OCI-LY7 (cell line): ENCODE data around the gene TAAR5. TPM values are rescaled to one million over a fixed set of nuclear protein-coding genes. Genes with fewer than 3 reads are reported as not detected.
"Not testable (repeated sequence)": the region's sequence is repeated elsewhere in the genome, so short reads cannot be mapped to it uniquely, and the experiment has no call there.

ENCODE experiments used
- BruUV-seq: library from RNA; stranded (reverse); fragments of 400-500 nt; replicated peaks from 2 replicates; lab custom pipeline; 2021; lab: Mats Ljungman, UMichigan
- CTCF ChIA-PET: fragments of 300-600 bp; sonication (Branson Sonifier 250); formaldehyde crosslinking; loops from one replicate; lab custom pipeline; 2022; ENCODE audit warnings: antibody characterized with exemption; ENCODE audit not compliant: unreplicated experiment; lab: Charles Lee
- POLR2A ChIA-PET: fragments of 300-600 bp; sonication (Branson Sonifier 250); formaldehyde crosslinking; loops from one replicate; lab custom pipeline; 2022; ENCODE audit warnings: antibody characterized with exemption; lab: Charles Lee
- DNase-seq: peaks from one replicate; pipeline ENCODE4 v3.0.0-alpha.2; 2015; ENCODE audit warnings: low spot score
- H2AFZ ChIP-seq: fragments of 200-600 bp; sonication (generic), shearing (Covaris generic); 2 replicates; pipeline ENCODE4 v1.6.1; 2014; ENCODE audit warnings: mild to moderate bottlenecking, antibody characterized with exemption, low read length, moderate library complexity
- H3K27ac ChIP-seq: fragments of 200-600 bp; sonication (generic); 2 replicates; pipeline ENCODE4 v1.5.1; 2014; ENCODE audit warnings: mixed run types, low read depth, mild to moderate bottlenecking, moderate library complexity, low read length, inconsistent platforms; ENCODE audit not compliant: poor library complexity, severe bottlenecking
- H3K36me3 ChIP-seq: fragments of 200-600 bp; sonication (generic); 2 replicates; pipeline ENCODE4 v1.6.1; 2014; ENCODE audit warnings: mild to moderate bottlenecking, antibody characterized with exemption, low read length, moderate library complexity, mixed read lengths; ENCODE audit not compliant: insufficient read depth
- H3K4me1 ChIP-seq: fragments of 200-600 bp; sonication (generic); 2 replicates; pipeline ENCODE4 v1.5.1; 2014; ENCODE audit warnings: mild to moderate bottlenecking, low read length; ENCODE audit not compliant: insufficient read depth, poor library complexity, severe bottlenecking
- H3K4me2 ChIP-seq: fragments of 200-600 bp; sonication (generic); 2 replicates; pipeline ENCODE4 v1.6.1; 2014; ENCODE audit warnings: mild to moderate bottlenecking, low read length
- H3K4me3 ChIP-seq: fragments of 200-600 bp; sonication (generic); 2 replicates; pipeline ENCODE4 v1.5.1; 2014; ENCODE audit warnings: mild to moderate bottlenecking, low read depth, low read length; ENCODE audit not compliant: poor library complexity, severe bottlenecking
- H3K79me2 ChIP-seq: fragments of 200-600 bp; sonication (generic); 2 replicates; pipeline ENCODE4 v1.6.1; 2016; ENCODE audit warnings: low read depth, mild to moderate bottlenecking, low read length, moderate library complexity, mixed read lengths; ENCODE audit not compliant: insufficient read depth
- H3K9me2 ChIP-seq: fragments of 200-600 bp; sonication (generic); 2 replicates; pipeline ENCODE4 v1.6.1; 2016; ENCODE audit warnings: mild to moderate bottlenecking, low read length, mixed read lengths; ENCODE audit not compliant: insufficient read depth
- H3K9me3 ChIP-seq: fragments of 200-600 bp; sonication (generic); 2 replicates; pipeline ENCODE4 v1.6.1; 2014; ENCODE audit warnings: mild to moderate bottlenecking, mixed run types, low read length, mixed read lengths
- H4K20me1 ChIP-seq: fragments of 200-600 bp; sonication (generic); 2 replicates; pipeline ENCODE4 v1.6.1; 2014; ENCODE audit warnings: mild to moderate bottlenecking, antibody characterized with exemption, low read length, moderate library complexity, mixed read lengths; ENCODE audit not compliant: insufficient read depth
- EZH2phosphoT487 ChIP-seq: fragments of 200-600 bp; sonication (generic); IDR thresholded peaks from 2 replicates; pipeline ENCODE4 v1.6.1; 2018; ENCODE audit warnings: low read depth, borderline replicate concordance, mild to moderate bottlenecking, mixed run types, antibody characterized with exemption, low read length, moderate library complexity, mixed read lengths
- intact Hi-C: fragments of 100-400 bp; cut with micrococcal nuclease; formaldehyde crosslinking; loops from one replicate; pipeline ENCODE4 v1.10.0; 2022; ENCODE audit not compliant: unreplicated experiment
- total RNA-seq, 2 experiments: library from RNA; depleted of rRNA in 1 of 2; stranded (reverse); fragments of >200 nt in 1 of 2; shearing (Covaris generic) in 1 of 2; gene quantifications; 2 replicates each; pipeline ENCODE4 v1.2.3, GENCODE V29; 2014 to 2022
- TF ChIP-seq, protein P1 (sequence below): fragments of 200-600 bp; sonication (generic); conservative IDR thresholded peaks from 2 replicates; pipeline ENCODE4 v1.5.1; 2014; ENCODE audit warnings: mild to moderate bottlenecking, antibody characterized with exemption, low read length, moderate library complexity, mixed read lengths

Gene TAAR5
- total RNA-seq, 2 experiments from 2014 or later, result not detected

DNA sequence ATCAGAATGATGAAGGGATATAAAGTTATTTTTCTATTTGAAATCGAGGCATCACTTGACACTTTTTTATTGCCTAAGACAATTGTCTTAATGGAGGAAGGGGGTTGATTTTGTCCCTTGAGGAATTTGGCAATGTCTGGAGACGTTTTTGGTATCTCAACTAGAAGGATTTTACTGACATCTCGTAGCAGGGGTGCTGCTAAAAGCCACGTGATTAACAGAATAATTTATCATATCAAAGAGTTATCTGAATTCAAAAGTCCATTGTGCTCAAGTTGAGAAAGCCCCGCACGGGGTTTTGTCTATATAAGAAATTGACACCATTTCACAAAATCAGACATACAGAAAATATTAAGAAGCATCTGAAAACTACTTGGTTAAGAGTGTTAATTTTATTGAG, 20.9 kb downstream of the TAAR5 start:
- TF ChIP-seq, protein P1, sequence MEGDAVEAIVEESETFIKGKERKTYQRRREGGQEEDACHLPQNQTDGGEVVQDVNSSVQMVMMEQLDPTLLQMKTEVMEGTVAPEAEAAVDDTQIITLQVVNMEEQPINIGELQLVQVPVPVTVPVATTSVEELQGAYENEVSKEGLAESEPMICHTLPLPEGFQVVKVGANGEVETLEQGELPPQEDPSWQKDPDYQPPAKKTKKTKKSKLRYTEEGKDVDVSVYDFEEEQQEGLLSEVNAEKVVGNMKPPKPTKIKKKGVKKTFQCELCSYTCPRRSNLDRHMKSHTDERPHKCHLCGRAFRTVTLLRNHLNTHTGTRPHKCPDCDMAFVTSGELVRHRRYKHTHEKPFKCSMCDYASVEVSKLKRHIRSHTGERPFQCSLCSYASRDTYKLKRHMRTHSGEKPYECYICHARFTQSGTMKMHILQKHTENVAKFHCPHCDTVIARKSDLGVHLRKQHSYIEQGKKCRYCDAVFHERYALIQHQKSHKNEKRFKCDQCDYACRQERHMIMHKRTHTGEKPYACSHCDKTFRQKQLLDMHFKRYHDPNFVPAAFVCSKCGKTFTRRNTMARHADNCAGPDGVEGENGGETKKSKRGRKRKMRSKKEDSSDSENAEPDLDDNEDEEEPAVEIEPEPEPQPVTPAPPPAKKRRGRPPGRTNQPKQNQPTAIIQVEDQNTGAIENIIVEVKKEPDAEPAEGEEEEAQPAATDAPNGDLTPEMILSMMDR, result no peak
- TF ChIP-seq EZH2phosphoT487, result no peak
- Histone ChIP-seq H3K9me2 (no peaks in the 10 kb centered on the region), H3K4me1 (no peaks in the 10 kb centered on the region), H3K79me2 (no peaks in the 10 kb centered on the region), H3K27ac (no peak overlapping the region), H2AFZ (no peak overlapping the region), H4K20me1 (no peaks in the 10 kb centered on the region), H3K4me2 (no peak overlapping the region), H3K36me3 (no peaks in the 10 kb centered on the region), H3K4me3 (no peak overlapping the region), H3K9me3 (no peaks in the 10 kb centered on the region)
- POLR2A ChIA-PET, result interaction anchor here (0.6 to 1.1 kb wide), 2 partner anchors 34 to 497 kb away, joined by 3 to 5 read pairs; no protein-coding TSS in a partner anchor
- no TSS peak for BruUV-seq
- DNase-seq, result no peak
- intact Hi-C loops, result no loop called here
- CTCF ChIA-PET, result no interaction called here

DNA sequence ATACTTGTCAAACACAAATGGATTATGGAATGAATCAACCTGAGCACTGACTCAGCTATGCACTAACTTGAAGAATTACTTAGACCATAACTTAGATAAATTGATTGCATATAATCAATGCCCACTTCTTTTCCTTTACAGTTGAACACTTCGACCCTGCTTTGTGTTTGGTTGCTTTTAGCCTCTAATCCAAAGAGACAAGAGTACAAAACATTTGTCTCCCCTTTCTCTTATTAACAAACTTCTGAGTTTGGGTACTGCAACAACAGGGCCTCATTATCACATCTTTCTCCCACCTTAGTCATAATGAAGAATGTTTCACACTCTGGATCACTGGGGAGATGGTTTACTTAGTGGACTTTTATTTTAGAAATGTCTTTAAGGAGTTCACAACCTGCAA, 22.0 kb downstream of the TAAR5 start:
- Histone ChIP-seq H3K27ac (no peak overlapping the region), H3K9me3 (no peaks in the 10 kb centered on the region), H4K20me1 (no peaks in the 10 kb centered on the region), H3K4me1 (no peaks in the 10 kb centered on the region), H3K4me3 (no peak overlapping the region), H3K79me2 (no peaks in the 10 kb centered on the region), H3K36me3 (no peaks in the 10 kb centered on the region), H3K4me2 (no peak overlapping the region), H2AFZ (no peak overlapping the region), H3K9me2 (no peaks in the 10 kb centered on the region)
- ChIA-PET POLR2A (interaction anchor here (0.6 to 1.6 kb wide), 4 partner anchors 11 to 1573 kb away, joined by 3 to 4 read pairs (median 3); no protein-coding TSS in a partner anchor), CTCF (no interaction called here)
- intact Hi-C loops, result no loop called here
- DNase-seq, result no peak
- BruUV-seq, result no TSS peak
- TF ChIP-seq, protein P1, result no peak
- no peak for TF ChIP-seq EZH2phosphoT487

DNA sequence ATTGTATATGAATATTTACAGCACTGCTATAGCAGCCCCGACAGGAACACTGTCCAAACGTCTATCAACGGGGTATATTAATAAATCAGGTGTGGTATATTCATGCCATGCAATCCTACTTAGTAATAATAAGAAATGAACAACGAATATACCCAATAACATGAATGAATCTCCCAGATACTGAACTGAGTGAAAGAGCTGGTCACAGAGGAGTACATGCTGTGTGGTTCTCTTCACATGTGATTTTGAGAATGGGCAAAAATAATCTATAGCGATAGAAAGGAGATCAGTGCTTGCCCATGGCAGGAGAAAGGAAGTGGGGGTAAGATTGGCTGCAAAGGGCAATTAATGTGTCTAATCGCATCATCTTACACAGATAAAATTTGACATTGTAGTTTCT, 23.1 kb downstream of the TAAR5 start:
- Histone ChIP-seq H3K27ac (no peak overlapping the region), H3K4me1 (no peaks in the 10 kb centered on the region), H3K4me3 (no peak overlapping the region), H3K9me3 (no peaks in the 10 kb centered on the region), H3K9me2 (no peaks in the 10 kb centered on the region), H2AFZ (no peak overlapping the region), H3K4me2 (no peak overlapping the region), H4K20me1 (no peaks in the 10 kb centered on the region), H3K36me3 (no peaks in the 10 kb centered on the region), H3K79me2 (no peaks in the 10 kb centered on the region)
- intact Hi-C loops, result no loop called here
- no TSS peak for BruUV-seq
- ChIA-PET POLR2A (interaction anchor here (1.6 kb wide), 1 partner anchor 26 kb away, joined by 3 read pairs; no protein-coding TSS in a partner anchor), CTCF (no interaction called here)
- no peak for DNase-seq
- TF ChIP-seq, protein P1, result no peak
- TF ChIP-seq EZH2phosphoT487, result no peak

DNA sequence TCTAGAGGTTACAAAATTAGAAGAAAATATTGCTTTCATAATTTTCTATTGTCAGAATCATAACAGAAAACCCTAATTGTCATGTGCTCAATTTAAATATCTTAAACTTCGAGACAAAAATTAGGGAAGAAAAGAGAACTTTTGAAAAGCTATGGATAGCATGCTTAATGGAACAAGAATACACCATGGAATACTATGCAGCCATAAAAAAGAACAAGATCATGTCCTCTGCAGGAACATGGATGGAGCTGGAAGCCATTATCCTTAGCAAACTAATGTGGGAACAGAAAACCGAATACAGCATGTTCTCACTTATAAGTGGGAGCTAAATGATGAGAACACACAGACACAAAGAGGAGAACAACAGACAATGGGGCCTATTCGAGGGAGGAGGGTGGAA, 29.5 kb downstream of the TAAR5 start:
- H2AFZ ChIP-seq, H4K20me1 ChIP-seq, H3K79me2 ChIP-seq, H3K4me3 ChIP-seq, DNase-seq, CTCF ChIA-PET, intact Hi-C loops, H3K4me2 ChIP-seq, H3K9me2 ChIP-seq, H3K4me1 ChIP-seq, H3K9me3 ChIP-seq, BruUV-seq, H3K27ac ChIP-seq, H3K36me3 ChIP-seq: not testable (repeated sequence)
- POLR2A ChIA-PET, result interaction anchor here (0.6 to 3.2 kb wide), 3 partner anchors 13 to 642 kb away, joined by 3 to 9 read pairs (median 4); no protein-coding TSS in a partner anchor
